ACC112 (cell line): ENCODE measurements around the gene RILPL1.
A peak's percentile ranks its signal among the peaks of the same experiment; 100 is the strongest.
"Not testable (repeated sequence)": the region's sequence is repeated elsewhere in the genome, so short reads cannot be mapped to it uniquely, and the experiment has no call there.

ENCODE experiments used
- H2AFZ ChIP-seq: fragments of 200-600 bp; sonication (generic); one replicate; pipeline ENCODE4 v1.6.0; 2017; ENCODE audit warnings: antibody characterized with exemption, low read length; ENCODE audit not compliant: unreplicated experiment
- H3K27ac ChIP-seq: fragments of 200-600 bp; sonication (generic); 2 replicates; pipeline ENCODE4 v1.5.1; 2014; ENCODE audit warnings: low read depth, mild to moderate bottlenecking, antibody characterized with exemption, low read length, moderate library complexity
- H3K27me3 ChIP-seq: fragments of 200-600 bp; sonication (generic); 2 replicates; pipeline ENCODE4 v1.6.1; 2014; ENCODE audit warnings: mild to moderate bottlenecking, antibody characterized with exemption, low read length, moderate library complexity, mixed read lengths; ENCODE audit not compliant: insufficient read depth
- H3K36me3 ChIP-seq: fragments of 200-600 bp; sonication (generic); 2 replicates; pipeline ENCODE4 v1.6.1; 2016; ENCODE audit warnings: mild to moderate bottlenecking, antibody characterized with exemption, low read length, moderate library complexity, mixed read lengths; ENCODE audit not compliant: insufficient read depth
- H3K4me1 ChIP-seq: fragments of 200-600 bp; sonication (generic); one replicate; pipeline ENCODE4 v1.6.1; 2016; ENCODE audit warnings: low read length, mixed read lengths; ENCODE audit not compliant: insufficient read depth, unreplicated experiment, control insufficient read depth
- H3K4me3 ChIP-seq: fragments of 200-600 bp; sonication (generic); 2 replicates; pipeline ENCODE4 v1.5.1; 2014; ENCODE audit warnings: mild to moderate bottlenecking, low read depth, low read length
- H3K79me2 ChIP-seq: fragments of 200-600 bp; sonication (generic); one replicate; pipeline ENCODE4 v1.6.0; 2016; ENCODE audit warnings: low read length; ENCODE audit not compliant: control insufficient read depth, unreplicated experiment, insufficient read depth

The RILPL1 gene, protein sequence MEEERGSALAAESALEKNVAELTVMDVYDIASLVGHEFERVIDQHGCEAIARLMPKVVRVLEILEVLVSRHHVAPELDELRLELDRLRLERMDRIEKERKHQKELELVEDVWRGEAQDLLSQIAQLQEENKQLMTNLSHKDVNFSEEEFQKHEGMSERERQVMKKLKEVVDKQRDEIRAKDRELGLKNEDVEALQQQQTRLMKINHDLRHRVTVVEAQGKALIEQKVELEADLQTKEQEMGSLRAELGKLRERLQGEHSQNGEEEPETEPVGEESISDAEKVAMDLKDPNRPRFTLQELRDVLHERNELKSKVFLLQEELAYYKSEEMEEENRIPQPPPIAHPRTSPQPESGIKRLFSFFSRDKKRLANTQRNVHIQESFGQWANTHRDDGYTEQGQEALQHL

GRCh38 chr12:123533672-123534643, at the start of gene RILPL1:
TSS of gene RILPL1 (minus strand) at chr12:123533719. CDS start at chr12:123533482, 237 bp downstream.
- Histone ChIP-seq H2AFZ (peak within 1 kb of the TSS; percentile 94), H3K36me3 (no peaks in the 10 kb centered on the region), H3K27ac (peak within 1 kb of the TSS; percentile 37; the same call in 1 of the 2 replicates), H3K4me3 (peak within 1 kb of the TSS; percentile 93), H3K27me3 (no peaks in the 10 kb centered on the region), H3K4me1 (peaks cover 15% of the 10 kb centered on the region), H3K79me2 (peaks cover 31% of the 10 kb centered on the region)

DNA sequence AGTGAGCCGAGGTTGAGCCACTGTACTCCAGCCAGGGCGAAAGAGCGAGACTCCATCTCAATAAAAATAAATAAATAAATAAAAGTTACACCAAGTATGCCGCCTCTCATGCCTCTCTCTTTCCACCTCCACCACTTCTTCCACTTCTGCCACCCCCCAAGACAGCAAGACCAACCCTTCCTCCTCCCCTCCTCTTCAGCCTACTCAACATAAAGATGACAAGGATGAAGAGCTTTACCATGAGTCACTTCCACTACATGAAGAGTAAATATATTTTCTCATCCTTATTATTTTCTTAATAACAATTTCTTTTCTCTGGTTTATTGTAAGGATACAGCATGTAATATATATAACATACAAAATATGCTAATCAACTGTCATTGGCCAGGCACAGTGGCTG, 47.3 kb upstream of the RILPL1 start:
- Histone ChIP-seq H3K4me1 (peaks cover 14% of the 10 kb centered on the region), H3K79me2 (peaks cover 29% of the 10 kb centered on the region), H3K27me3 (no peaks in the 10 kb centered on the region), H3K27ac (no peak overlapping the region), H3K36me3 (peaks cover 3% of the 10 kb centered on the region; the same call in 1 of the 2 replicates), H2AFZ (no peak overlapping the region), H3K4me3 (no peak overlapping the region)

DNA sequence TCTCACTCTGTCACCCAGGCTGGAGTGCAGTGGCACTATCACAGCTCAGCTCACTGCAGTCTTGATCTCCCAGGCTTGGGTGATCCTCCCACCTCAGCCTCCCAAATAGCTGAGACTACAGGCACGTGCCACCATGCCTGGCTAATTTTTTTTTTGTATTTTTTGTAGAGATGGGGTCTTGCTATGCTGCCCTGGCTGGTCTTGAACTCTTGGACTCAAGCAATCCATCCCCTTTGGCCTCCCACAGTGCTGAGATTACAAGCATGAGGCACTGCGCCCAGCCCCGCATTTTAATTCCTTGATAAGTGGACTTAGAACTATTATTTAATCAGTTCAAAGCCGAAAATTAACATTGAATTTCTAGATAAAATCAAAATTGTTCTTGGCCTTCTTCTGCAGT, 45.3 kb upstream of the RILPL1 start:
- peaks cover 15% of the 10 kb centered on the region for H3K79me2 ChIP-seq
- H3K4me1 ChIP-seq, H3K36me3 ChIP-seq, H3K4me3 ChIP-seq, H2AFZ ChIP-seq, H3K27ac ChIP-seq, H3K27me3 ChIP-seq: not testable (repeated sequence)

GRCh38 chr12:123578243-123578642, 44.7 kb upstream of the RILPL1 start:
- no peaks in the 10 kb centered on the region for H3K27me3 ChIP-seq
- H3K36me3 ChIP-seq, result peaks cover 5% of the 10 kb centered on the region; the same call in 1 of the 2 replicates
- H2AFZ ChIP-seq, result no peak overlapping the region
- peaks cover 14% of the 10 kb centered on the region for H3K79me2 ChIP-seq
- H3K4me1 ChIP-seq, result peaks cover 10% of the 10 kb centered on the region
- no peak overlapping the region for H3K4me3 ChIP-seq
- H3K27ac ChIP-seq, result no peak overlapping the region

- Histone ChIP-seq H3K4me3 (no peak overlapping the region), H3K4me1 (peaks cover 4% of the 10 kb centered on the region)
Measured at GRCh38 chr12:123576611-123577010, 43.1 kb upstream of the RILPL1 start.

GRCh38 chr12:123573870-123574269, 40.4 kb upstream of the RILPL1 start:
- Histone ChIP-seq H3K27me3 (no peaks in the 10 kb centered on the region), H3K27ac (no peak overlapping the region), H3K4me1 (peaks cover 6% of the 10 kb centered on the region), H3K4me3 (no peak overlapping the region), H3K79me2 (no peaks in the 10 kb centered on the region), H3K36me3 (peaks cover 5% of the 10 kb centered on the region; the same call in 1 of the 2 replicates), H2AFZ (no peak overlapping the region)

More at GRCh38 chr12:123576611-123577010, 43.1 kb upstream of the RILPL1 start:
- Histone ChIP-seq H3K79me2 (no peaks in the 10 kb centered on the region), H3K27me3 (no peaks in the 10 kb centered on the region), H3K36me3 (peaks cover 5% of the 10 kb centered on the region; the same call in 1 of the 2 replicates), H3K27ac (no peak overlapping the region), H2AFZ (no peak overlapping the region)

DNA sequence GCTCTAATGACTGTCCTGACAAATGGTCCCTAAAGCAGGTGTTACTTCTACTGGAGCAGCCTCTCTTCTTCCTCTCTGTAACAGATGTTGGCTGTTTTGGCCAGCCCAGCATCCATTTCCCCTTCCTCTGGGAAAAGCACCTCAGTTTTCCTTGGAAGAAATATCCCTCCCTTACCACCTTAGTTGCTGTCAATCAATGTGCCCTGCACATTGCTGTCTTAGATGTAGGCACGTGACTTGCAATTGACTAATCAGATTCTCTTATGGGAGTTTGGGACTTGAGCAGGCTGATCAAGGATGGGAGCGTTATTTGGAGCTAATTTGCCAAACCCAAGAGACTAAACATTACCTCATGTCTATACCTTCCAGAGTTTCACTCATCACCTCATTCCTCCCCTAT, 38.9 kb upstream of the RILPL1 start:
- no peak overlapping the region for H3K4me3 ChIP-seq
- H3K27me3 ChIP-seq, result no peaks in the 10 kb centered on the region
- no peaks in the 10 kb centered on the region for H3K79me2 ChIP-seq
- peaks cover 6% of the 10 kb centered on the region for H3K4me1 ChIP-seq
- H2AFZ ChIP-seq, result no peak overlapping the region
- peaks cover 5% of the 10 kb centered on the region; the same call in 1 of the 2 replicates for H3K36me3 ChIP-seq
- H3K27ac ChIP-seq, result no peak overlapping the region

DNA sequence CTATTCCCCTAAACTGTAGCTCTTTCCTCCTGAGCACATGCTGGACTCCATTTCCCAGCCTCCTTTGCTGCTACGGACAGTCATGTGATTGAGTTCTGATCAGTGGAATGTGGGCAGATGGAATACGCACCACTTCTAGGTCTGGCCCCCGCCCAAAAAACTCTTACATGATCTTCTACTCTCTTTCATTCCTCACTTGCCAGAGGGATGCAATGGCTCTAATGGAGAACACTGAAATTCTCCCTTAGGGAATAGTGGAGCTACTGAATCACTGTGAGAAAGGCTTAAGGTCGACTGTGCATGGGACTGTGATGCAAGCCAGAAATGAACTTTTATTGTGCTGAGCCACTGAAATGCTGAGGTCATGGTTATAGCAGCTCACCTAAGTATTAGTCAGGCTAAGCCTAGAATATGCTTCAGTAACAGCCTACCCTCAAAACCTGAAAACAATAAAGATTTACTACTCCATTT, 37.9 kb upstream of the RILPL1 start:
- H3K27me3 ChIP-seq, result no peaks in the 10 kb centered on the region
- peaks cover 6% of the 10 kb centered on the region for H3K4me1 ChIP-seq
- no peaks in the 10 kb centered on the region for H3K79me2 ChIP-seq
- H3K4me3 ChIP-seq, result no peak overlapping the region
- peak overlapping the region; percentile 56; the same call in 1 of the 2 replicates for H3K27ac ChIP-seq
- H2AFZ ChIP-seq, result no peak overlapping the region
- H3K36me3 ChIP-seq, result peaks cover 5% of the 10 kb centered on the region; the same call in 1 of the 2 replicates

DNA sequence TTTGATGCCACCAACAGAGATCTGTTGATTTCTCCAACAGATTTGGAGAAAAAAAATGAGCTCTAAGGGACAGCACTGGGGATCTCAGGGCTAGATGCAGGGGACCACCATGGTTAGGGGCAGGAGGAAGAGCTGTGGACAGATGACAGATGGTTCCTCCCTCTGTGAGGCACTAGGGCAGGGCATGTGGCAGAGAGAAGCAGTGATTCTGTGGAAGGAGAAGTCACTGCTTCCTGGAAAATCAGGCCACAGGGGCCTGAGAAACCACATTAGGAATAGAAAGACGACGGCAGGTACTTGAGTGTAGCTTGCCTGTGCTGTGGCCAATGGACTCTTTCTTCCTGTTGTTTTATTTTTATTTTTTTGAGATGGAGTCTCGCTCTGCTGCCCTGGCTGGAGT, 25.9 kb upstream of the RILPL1 start:
- no peak overlapping the region for H3K27ac ChIP-seq
- H3K79me2 ChIP-seq, result no peaks in the 10 kb centered on the region
- no peaks in the 10 kb centered on the region for H3K36me3 ChIP-seq
- no peaks in the 10 kb centered on the region for H3K4me1 ChIP-seq
- no peak overlapping the region for H2AFZ ChIP-seq
- H3K27me3 ChIP-seq, result no peaks in the 10 kb centered on the region
- no peak overlapping the region for H3K4me3 ChIP-seq

DNA sequence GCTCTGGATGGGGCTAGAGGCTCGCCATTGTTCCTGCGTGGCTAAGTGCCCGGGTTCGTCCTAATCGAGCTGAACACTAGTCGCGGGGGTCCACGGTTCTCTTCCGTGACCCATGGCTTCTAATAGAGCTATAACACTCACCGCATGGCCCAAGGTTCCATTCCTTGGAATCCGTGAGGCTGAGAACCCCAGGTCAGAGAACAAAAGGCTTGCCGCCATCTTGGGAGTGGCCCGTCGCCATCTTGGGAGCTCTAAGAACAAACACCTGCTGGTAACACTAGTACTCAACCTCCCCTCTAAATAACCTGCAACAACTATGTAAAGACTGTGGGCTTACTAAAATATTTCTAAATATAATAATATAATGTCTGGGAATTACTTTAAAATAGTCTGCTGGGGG, 25.0 kb upstream of the RILPL1 start:
- H3K27ac ChIP-seq, H3K4me1 ChIP-seq, H2AFZ ChIP-seq, H3K36me3 ChIP-seq, H3K4me3 ChIP-seq, H3K27me3 ChIP-seq, H3K79me2 ChIP-seq: not testable (repeated sequence)
